Right ventricle myocardium superior (tissue), 1 donor: ENCODE measurements around the gene CAMKK2. TPM values are rescaled to one million over a fixed set of nuclear protein-coding genes. Genes with fewer than 3 reads are reported as not detected.

Experiments used
- total RNA-seq: library from RNA; stranded (reverse); fragmentation: NEBNext Ultra II Directional; extraction: Animal tissue kit (Norgen Biotek cat#: 25700); gene quantifications from one replicate; pipeline ENCODE4 v1.2.1, GENCODE V29; 2021
- donor health status: DM: no; HTN: yes; CAD: no; lungs with severe emphysema.

The CAMKK2 gene
- total RNA-seq, 1 donor from 2014 or later, result 14.8 TPM

Other genes starting within 250 kb of the CAMKK2 start
- 1.7 TPM for gene P2RX7, start 163.8 kb downstream of the CAMKK2 start, total RNA-seq
- gene P2RX4, start 86.6 kb downstream of the CAMKK2 start, total RNA-seq, result 7.4 TPM
- gene ANAPC5, start 55.7 kb upstream of the CAMKK2 start, total RNA-seq, result 57.4 TPM
- 19.2 TPM for gene RNF34, start 103.4 kb upstream of the CAMKK2 start, total RNA-seq